Pons (tissue), 1 donor: ENCODE data around the gene FCHO1.

Source experiments
- DNase-seq: peaks from one replicate; pipeline ENCODE4 v3.0.0-alpha.2; 2016; ENCODE audit warnings: low spot score

Gene FCHO1

GRCh38 chr19:17735410-17735809 is 15.9 kb upstream of the FCHO1 start:
- DNase-seq: no peak

GRCh38 chr19:17737690-17738153 is 13.6 kb upstream of the FCHO1 start:
- DNase-seq: no peak

- no peak for DNase-seq
These were observed 12.0 kb upstream of the FCHO1 start for GRCh38 chr19:17739121-17739875.

- no peak for DNase-seq
These were observed 9.8 kb upstream of the FCHO1 start for GRCh38 chr19:17741456-17741855.

DNA sequence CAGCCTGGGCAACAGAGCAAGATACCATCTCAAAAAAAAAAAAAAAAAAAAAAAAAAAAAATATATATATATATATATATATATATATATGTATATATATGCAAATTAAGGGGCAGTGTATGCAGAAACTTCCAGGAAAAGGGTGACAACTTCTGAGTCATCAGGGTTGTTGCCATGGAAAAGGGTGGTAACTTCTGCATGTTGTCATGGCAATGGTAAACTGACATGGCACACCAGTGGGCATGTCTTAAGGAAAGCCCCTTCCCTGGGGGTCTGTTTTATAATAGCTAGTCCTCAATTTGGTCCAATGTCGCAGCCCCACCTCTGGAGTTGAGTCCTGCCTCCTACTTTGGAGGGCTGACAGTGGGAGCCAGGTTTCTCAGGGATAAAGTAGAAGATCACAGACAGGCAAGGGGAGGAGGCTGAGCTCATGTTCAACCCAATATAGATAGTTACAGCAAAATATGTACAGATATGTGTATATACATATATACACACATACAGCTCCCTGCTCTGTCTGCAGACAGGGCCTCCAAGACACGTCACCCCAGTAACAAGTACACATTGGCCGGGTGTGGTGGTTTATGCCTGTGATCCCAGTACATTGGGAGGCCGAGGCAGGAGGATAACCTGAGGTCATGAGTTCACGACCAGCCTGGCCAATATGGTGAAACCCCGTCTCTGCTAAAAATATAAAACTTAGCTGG is 7.2 kb upstream of the FCHO1 start:
- no peak for DNase-seq

GRCh38 chr19:17747205-17748098 is 3.8 kb upstream of the FCHO1 start:
- peak; percentile 96 for DNase-seq

- DNase-seq: no peak
These were observed 2.2 kb upstream of the FCHO1 start for GRCh38 chr19:17748884-17749638.

DNA sequence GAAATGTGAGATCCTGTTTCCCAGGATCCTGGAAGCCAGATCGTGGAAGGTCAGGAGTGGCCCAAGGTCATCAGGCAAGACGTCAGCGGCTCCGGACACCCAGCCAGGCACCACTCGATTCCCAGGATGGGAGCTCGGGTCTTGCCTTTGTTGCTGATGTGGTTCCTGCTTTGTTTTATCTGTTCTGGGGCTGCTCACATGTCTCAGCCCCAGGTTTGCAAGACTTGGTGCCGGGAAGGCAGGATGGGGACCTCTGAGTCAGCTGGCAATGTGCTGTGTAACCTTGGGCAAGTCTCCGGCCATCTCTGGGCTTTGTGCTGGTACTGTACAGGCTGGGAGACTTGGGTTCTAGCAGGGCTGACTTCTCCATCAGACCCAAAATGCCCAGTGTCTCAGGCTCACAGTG is 1.4 kb upstream of the FCHO1 start:
- peak; percentile 52 for DNase-seq

DNA sequence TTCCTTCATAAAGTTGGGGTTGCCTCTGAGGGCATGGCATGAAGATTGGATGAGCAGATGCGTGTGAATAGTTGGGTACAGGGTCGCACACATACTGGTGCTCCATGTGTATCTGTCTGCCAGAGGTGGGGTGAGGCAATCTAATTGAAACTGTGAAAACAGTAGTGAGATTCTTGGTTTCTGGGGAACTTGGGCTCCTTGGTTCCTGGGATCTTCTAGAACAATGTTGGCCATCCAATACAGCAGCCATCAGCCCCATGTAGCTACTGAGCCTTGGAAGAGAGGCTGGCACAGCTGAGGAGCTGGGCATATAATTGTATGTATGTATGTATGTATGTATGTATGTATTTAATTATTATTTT is 616 bp downstream of the FCHO1 start:
- DNase-seq: peak; percentile 75

DNA sequence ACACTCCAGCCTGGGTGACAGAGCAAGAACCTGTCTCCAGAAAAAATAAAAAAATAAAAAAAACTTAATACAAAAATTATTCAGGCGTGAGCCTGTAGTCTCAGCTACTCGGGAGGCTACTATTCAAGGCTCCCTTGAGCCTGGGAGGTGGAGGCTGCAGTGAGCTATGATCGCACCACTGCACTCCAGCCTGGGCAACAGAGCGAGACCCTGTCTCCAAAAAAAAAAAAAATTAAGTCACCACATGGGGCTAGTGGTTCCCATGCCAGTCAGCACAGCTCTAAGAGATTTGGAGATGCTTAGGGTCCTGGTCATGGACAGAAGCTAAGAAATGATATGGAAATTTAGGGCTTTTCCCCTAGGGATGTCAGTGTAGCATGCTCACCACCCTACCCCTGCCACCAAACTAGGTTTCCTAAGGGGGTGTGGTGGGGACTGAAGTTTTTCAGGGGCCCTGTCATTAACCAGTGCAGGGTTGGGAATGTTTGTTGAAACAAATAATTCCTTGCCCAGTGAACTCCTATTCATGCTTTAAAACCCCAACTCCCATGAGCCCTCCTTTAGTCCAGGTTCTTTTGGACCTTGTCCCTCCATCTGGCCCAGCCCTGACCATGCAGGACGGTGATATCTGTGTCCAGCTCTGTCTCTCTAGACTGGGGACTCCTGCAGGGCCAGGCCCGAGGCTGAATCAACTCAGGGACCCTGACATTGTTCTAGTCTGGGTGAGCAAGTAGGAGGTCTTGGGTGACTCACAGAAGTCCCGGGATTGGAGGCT is 1.8 kb downstream of the FCHO1 start:
- no peak for DNase-seq

DNA sequence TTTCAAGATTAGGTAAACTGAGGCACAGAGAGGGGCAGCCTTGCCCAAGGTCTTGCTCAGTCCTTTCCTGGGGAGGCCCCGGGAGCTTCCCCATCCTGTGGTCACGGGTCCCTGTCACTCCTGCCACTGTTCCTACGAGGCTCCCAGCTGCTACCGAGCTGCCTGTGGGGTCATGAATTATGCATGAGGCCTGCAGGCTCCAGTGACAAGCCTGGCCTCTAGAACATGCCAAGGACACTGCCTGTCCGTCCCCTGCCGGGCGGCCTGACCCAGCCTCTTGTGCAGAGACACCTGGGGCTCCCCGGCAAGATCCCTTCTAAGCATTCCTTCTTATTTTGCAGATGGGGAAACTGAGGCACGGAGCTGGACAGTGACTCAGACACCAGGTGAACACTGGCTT is 2.7 kb downstream of the FCHO1 start:
- peak; percentile 94 for DNase-seq

- peak; percentile 70 for DNase-seq
These were observed 3.6 kb downstream of the FCHO1 start for GRCh38 chr19:17754634-17755442.

- peak; percentile 52 for DNase-seq
These were observed 4.2 kb downstream of the FCHO1 start for GRCh38 chr19:17755443-17755890.

DNA sequence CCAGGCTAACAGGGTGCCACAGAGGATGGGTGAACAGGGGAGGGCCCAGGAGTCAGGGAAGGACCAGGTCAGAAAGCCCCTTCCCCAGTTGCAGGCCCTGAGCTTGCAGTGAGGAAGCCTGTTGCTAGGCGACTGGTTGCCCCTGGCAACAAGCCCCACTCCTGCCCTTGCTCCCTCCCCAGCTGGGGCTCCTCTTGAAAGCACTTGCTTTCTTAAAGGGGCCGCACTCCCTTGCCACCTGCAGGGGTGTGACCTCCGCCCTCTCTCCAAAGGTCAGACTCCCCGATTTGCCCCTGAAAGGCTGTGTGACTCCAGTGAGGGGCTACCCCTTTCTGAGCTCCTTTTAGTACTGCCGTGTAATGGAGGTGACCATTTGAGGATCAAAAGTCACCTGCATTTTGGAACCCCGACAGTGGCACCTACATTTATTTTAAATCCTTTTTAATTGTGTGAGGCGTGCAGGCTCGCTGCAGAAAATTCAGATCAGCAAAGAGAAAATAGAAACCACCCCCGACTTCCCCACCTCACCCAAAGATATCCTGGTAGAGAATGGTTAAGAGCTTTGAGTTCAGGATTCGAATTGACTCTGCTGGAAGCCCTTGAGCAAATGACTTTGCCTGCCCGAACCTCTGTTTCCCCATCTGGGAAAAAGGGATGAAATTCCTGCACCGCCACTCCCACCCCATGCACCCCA is 4.8 kb downstream of the FCHO1 start:
- peak; percentile 93 for DNase-seq

DNA sequence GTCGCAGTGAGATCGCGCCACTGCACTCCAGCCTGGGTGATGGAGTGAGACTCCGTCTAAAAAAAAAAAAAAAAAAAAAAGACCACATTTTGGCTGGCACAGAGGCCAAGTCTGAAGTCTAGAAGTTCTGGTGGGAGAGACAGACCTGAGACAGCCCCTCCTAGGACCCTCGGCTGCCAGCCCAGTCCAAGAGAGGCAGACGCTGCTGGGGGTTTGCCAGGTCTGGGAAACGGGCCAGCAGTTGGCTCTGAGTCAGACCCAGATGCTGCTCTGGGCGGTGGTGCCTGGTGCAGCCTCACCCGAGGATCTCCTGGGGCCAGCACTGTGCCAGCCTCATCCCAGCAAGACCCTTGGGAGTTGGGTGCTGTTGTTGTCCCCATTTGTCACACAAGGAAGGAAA is 5.8 kb downstream of the FCHO1 start:
- peak; percentile 95 for DNase-seq

DNA sequence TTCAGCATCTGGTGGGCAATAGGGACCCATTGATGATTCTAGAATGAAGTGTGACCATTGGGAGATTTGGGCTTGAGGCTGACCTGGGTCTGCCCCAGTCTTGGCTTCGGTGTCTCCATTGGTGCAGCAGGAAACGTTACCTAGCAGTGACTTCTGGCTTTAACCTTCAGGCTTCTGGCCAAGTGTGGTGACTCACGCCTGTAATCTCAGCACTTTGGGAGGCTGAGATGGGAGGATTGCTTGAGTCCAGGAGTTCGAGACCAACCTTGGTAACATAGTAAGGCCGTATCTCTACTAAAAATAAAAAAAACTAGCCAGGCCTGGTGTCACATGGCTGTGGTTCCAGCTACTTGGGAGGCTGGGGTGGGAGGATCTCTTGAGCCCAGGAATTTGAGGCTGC is 7.2 kb downstream of the FCHO1 start:
- no peak for DNase-seq

GRCh38 chr19:17761148-17761547 is 9.9 kb downstream of the FCHO1 start:
- no peak for DNase-seq

DNA sequence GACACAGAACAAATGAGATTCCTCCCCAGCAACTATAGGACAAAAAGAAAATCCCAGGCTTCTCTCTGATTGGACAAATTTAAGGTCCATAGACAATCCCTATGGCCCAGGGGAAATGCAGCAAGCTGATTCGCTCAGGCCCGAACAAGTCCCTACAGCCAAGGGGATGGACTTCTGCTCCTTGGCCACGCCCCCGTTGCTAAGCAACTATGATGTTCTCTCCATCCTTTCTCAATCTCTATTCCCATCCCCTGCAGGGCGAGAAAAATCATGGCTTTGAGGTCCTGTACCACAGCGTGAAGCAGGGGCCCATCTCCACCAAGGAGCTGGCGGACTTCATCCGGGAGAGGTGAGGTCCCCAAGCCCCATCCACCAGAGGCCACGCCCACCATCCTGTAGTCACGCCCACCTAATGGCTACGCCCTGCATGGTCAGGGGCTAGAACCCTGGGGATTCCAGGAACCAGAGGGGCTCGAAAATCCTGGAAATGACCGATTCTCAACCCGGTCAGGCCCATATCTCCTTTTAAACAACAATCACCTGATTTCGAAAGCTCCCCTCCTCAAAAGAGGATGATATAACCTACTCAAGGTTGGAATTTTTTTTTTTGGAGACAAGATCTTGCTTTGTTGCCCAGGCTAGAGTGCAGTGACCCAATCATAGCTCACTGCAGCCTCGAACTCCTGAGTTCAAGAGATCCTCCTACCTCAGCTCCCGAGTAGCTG is 11.4 kb downstream of the FCHO1 start:
- peak; percentile 70 for DNase-seq

GRCh38 chr19:17764348-17764747 is 13.1 kb downstream of the FCHO1 start:
- DNase-seq: no peak
